DOHH2 (cell line): ENCODE data around the gene KIR3DL1.

Source experiments
- EZH2phosphoT487 ChIP-seq: fragments of 200-600 bp; sonication (generic); IDR thresholded peaks from 2 replicates; pipeline ENCODE4 v1.6.1; 2017; ENCODE audit warnings: borderline replicate concordance, mild to moderate bottlenecking, antibody characterized with exemption, low read length, moderate library complexity, mixed read lengths
- TF ChIP-seq, protein P1 (sequence below): fragments of 200-600 bp; sonication (generic); IDR thresholded peaks from one replicate; pipeline ENCODE4 v1.5.1; 2014; ENCODE audit warnings: antibody characterized with exemption, mild to moderate bottlenecking, low read depth, low read length; ENCODE audit not compliant: poor library complexity, severe bottlenecking

DNA sequence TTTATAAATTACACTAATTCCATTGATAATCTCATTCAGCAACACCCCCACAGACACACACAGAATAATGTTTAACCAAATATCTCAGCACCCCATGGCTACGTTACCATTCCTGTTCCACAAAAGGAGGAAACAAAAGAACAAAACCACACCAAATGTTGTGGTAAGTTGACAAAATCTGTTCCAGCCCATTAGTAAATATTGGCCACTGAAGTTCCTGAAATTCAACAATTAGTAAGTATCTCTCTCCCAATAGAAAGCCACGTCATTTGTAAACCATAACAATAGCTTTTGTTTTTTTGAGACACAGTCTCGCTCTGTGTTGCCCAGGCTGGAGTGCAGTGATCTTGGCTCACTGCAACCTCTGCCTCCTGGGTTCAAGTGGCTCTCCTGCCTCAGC is 55.4 kb downstream of the KIR3DL1 start:
- TF ChIP-seq, protein P1, sequence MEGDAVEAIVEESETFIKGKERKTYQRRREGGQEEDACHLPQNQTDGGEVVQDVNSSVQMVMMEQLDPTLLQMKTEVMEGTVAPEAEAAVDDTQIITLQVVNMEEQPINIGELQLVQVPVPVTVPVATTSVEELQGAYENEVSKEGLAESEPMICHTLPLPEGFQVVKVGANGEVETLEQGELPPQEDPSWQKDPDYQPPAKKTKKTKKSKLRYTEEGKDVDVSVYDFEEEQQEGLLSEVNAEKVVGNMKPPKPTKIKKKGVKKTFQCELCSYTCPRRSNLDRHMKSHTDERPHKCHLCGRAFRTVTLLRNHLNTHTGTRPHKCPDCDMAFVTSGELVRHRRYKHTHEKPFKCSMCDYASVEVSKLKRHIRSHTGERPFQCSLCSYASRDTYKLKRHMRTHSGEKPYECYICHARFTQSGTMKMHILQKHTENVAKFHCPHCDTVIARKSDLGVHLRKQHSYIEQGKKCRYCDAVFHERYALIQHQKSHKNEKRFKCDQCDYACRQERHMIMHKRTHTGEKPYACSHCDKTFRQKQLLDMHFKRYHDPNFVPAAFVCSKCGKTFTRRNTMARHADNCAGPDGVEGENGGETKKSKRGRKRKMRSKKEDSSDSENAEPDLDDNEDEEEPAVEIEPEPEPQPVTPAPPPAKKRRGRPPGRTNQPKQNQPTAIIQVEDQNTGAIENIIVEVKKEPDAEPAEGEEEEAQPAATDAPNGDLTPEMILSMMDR, result no peak
- no peak for TF ChIP-seq EZH2phosphoT487
